ENCODE measurements around the gene ARIH1. TPM values are rescaled to one million over a fixed set of nuclear protein-coding genes. Genes with fewer than 3 reads are reported as not detected.

The ARIH1 gene
- polyA plus RNA-seq, 1 of the 3 experiments (the other 2 are of a cell fraction), result 48.3 TPM

- 92% methylated on average over 3 of the region's 3 CpGs for WGBS (ENCODE audit: low lambda C conversion rate)
Observed at GRCh38 chr15:72468103-72468502, 6.0 kb upstream of the ARIH1 start.

More at GRCh38 chr15:72468103-72468502, 6.0 kb upstream of the ARIH1 start:
- Histone ChIP-seq H4K20me1 (ENCODE audit: insufficient read depth) (no peaks in the 10 kb centered on the region), H3K4me2 (no peak overlapping the region), H3K79me2 (ENCODE audit: insufficient read depth) (peaks cover 9% of the 10 kb centered on the region; the same call in 1 of the 2 replicates), H3K27me3 (ENCODE audit: insufficient read depth) (no peaks in the 10 kb centered on the region), H3F3A (replicated peaks; ENCODE audit: insufficient read depth) (peaks cover 5% of the 10 kb centered on the region), H3K27ac (ENCODE audit: low read depth in 2 of 2, low read length in 1 of 2) (no peak overlapping the region), H3K4me1 (ENCODE audit: control insufficient read depth in 1 of 2, insufficient read depth in 2 of 2, low read depth in 1 of 2, low read length in 1 of 2) (peaks cover 2% of the 10 kb centered on the region in 2 experiments; a peak in 3 of 4 replicates), H3K36me3 (replicated peaks in 1 of 2; ENCODE audit: control insufficient read depth in 1 of 2, insufficient read depth in 2 of 2, low read length in 1 of 2) (no peaks in the 10 kb centered on the region), H2AFZ (ENCODE audit: low read depth) (no peak overlapping the region), H3K9ac (no peak overlapping the region), H3K9me3 (no peaks in the 10 kb centered on the region), H3K4me3 (ENCODE audit: low read depth in 2 of 2, low read length in 1 of 2) (no peak overlapping the region), H3K9me2 (no peaks in the 10 kb centered on the region)
- ChIA-PET CTCF (interaction anchor here (1.1 to 1.3 kb wide), 2 partner anchors 10 to 203 kb away, joined by 3 to 4 read pairs; no protein-coding TSS in a partner anchor), POLR2A (no interaction called here)
- TF ChIP-seq POLR2AphosphoS5 (IDR thresholded peaks at IDR 0.05; ENCODE audit: low read depth, low read length) (no peak), MAX (IDR thresholded peaks at IDR 0.05; ENCODE audit: low read depth) (no peak), TCF12 (IDR thresholded peaks at IDR 0.05) (no peak), RXRA (IDR thresholded peaks at IDR 0.05; ENCODE audit: borderline replicate concordance, low read depth) (no peak), FOSL2 (IDR thresholded peaks at IDR 0.05; ENCODE audit: borderline replicate concordance, low read depth) (no peak), USF1 (IDR thresholded peaks at IDR 0.05; ENCODE audit: borderline replicate concordance, low read depth) (no peak), GATA2 (CRISPR knock-in tag; IDR thresholded peaks at IDR 0.05) (no peak), EP300 (IDR thresholded peaks at IDR 0.05; ENCODE audit: borderline replicate concordance in 1 of 2, low read depth in 1 of 2, low read length in 1 of 2) (no peak), RCOR1 (IDR thresholded peaks at IDR 0.05; ENCODE audit: low read length) (no peak), USF2 (IDR thresholded peaks at IDR 0.05; ENCODE audit: borderline replicate concordance, low read depth, low read length) (no peak), RAD21 (IDR thresholded peaks at IDR 0.05; ENCODE audit: low read length) (no peak), RFX5 (IDR thresholded peaks at IDR 0.05; ENCODE audit: low read length) (no peak), FOXM1 (IDR thresholded peaks at IDR 0.05; ENCODE audit: low read depth) (no peak), CTCF (IDR thresholded peaks at IDR 0.05) (no peak)
- no peak for DNase-seq

Data from SK-N-SH (cell line).